Measurements from ENCODE around the gene SLC2A1. TPM values are rescaled to one million over a fixed set of nuclear protein-coding genes. Genes with fewer than 3 reads are reported as not detected.

The SLC2A1 gene
- total RNA-seq, 1 donor from 2014 or later: 506 TPM

- H3K27ac Mint-ChIP-seq (ENCODE audit: unreplicated experiment): no peak overlapping the region
- Histone ChIP-seq H4K20me1 (ENCODE audit: insufficient read depth, low read length) (peaks cover 43% of the 10 kb centered on the region), H3K9me3 (ENCODE audit: insufficient read depth, low read depth, low read length) (no peaks in the 10 kb centered on the region), H3K4me3 (ENCODE audit: insufficient read depth, low read depth, low read length) (no peak overlapping the region), H3K27ac (ENCODE audit: low read depth, low read length) (no peak overlapping the region), H2AFZ (ENCODE audit: low read depth, low read length) (no peak overlapping the region), H3K4me2 (ENCODE audit: low read length) (no peak overlapping the region), H3K27me3 (ENCODE audit: insufficient read depth, low read length) (no peaks in the 10 kb centered on the region), H3K4me1 (ENCODE audit: insufficient read depth, low read length) (peaks cover 23% of the 10 kb centered on the region), H3K36me3 (ENCODE audit: insufficient read depth, low read length) (peaks cover 38% of the 10 kb centered on the region), H3K79me2 (ENCODE audit: insufficient read depth, low read length) (peaks cover 82% of the 10 kb centered on the region), H3K9ac (ENCODE audit: low read length) (no peak overlapping the region)
- no peak overlapping the region for H3K4me3 Mint-ChIP-seq (ENCODE audit: unreplicated experiment)
- H3K27me3 Mint-ChIP-seq (ENCODE audit: low read depth, unreplicated experiment): no peaks in the 10 kb centered on the region
- H3K36me3 Mint-ChIP-seq (ENCODE audit: low read depth, unreplicated experiment): peaks cover 46% of the 10 kb centered on the region
- FAIRE-seq: no peak
- H3K9me3 Mint-ChIP-seq (ENCODE audit: unreplicated experiment): no peaks in the 10 kb centered on the region
- DNase-seq (ENCODE audit: low read depth): no peak
- peaks cover 58% of the 10 kb centered on the region for H3K4me1 Mint-ChIP-seq (ENCODE audit: low read depth, unreplicated experiment)
- TF ChIP-seq, protein P1, sequence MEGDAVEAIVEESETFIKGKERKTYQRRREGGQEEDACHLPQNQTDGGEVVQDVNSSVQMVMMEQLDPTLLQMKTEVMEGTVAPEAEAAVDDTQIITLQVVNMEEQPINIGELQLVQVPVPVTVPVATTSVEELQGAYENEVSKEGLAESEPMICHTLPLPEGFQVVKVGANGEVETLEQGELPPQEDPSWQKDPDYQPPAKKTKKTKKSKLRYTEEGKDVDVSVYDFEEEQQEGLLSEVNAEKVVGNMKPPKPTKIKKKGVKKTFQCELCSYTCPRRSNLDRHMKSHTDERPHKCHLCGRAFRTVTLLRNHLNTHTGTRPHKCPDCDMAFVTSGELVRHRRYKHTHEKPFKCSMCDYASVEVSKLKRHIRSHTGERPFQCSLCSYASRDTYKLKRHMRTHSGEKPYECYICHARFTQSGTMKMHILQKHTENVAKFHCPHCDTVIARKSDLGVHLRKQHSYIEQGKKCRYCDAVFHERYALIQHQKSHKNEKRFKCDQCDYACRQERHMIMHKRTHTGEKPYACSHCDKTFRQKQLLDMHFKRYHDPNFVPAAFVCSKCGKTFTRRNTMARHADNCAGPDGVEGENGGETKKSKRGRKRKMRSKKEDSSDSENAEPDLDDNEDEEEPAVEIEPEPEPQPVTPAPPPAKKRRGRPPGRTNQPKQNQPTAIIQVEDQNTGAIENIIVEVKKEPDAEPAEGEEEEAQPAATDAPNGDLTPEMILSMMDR (IDR thresholded peaks at IDR 0.05; ENCODE audit: insufficient read depth, low read depth, low read length): no peak
- no peak for TF ChIP-seq EZH2 (IDR thresholded peaks at IDR 0.05; ENCODE audit: insufficient read depth, low read length)
Observed at GRCh38 chr1:42933060-42933586, 25.5 kb downstream of the SLC2A1 start.

- DNase-seq (ENCODE audit: low read depth) (no peak), FAIRE-seq (no peak)
- Mint-ChIP-seq H3K4me1 (ENCODE audit: low read depth, unreplicated experiment) (peaks cover 55% of the 10 kb centered on the region), H3K27me3 (ENCODE audit: low read depth, unreplicated experiment) (no peaks in the 10 kb centered on the region), H3K9me3 (ENCODE audit: unreplicated experiment) (no peaks in the 10 kb centered on the region), H3K4me3 (ENCODE audit: unreplicated experiment) (peak overlapping the region; percentile 50), H3K36me3 (ENCODE audit: low read depth, unreplicated experiment) (peaks cover 46% of the 10 kb centered on the region), H3K27ac (ENCODE audit: unreplicated experiment) (peak overlapping the region; percentile 47)
- Histone ChIP-seq H2AFZ (ENCODE audit: low read depth, low read length) (no peak overlapping the region), H3K27ac (ENCODE audit: low read depth, low read length) (no peak overlapping the region), H3K36me3 (ENCODE audit: insufficient read depth, low read length) (peaks cover 44% of the 10 kb centered on the region), H3K9ac (ENCODE audit: low read length) (no peak overlapping the region), H3K4me2 (ENCODE audit: low read length) (no peak overlapping the region), H3K4me1 (ENCODE audit: insufficient read depth, low read length) (peaks cover 23% of the 10 kb centered on the region), H3K27me3 (ENCODE audit: insufficient read depth, low read length) (no peaks in the 10 kb centered on the region), H3K4me3 (ENCODE audit: insufficient read depth, low read depth, low read length) (no peak overlapping the region), H3K79me2 (ENCODE audit: insufficient read depth, low read length) (peaks cover 75% of the 10 kb centered on the region), H3K9me3 (ENCODE audit: insufficient read depth, low read depth, low read length) (no peaks in the 10 kb centered on the region), H4K20me1 (ENCODE audit: insufficient read depth, low read length) (peaks cover 43% of the 10 kb centered on the region)
- TF ChIP-seq, protein P1 (IDR thresholded peaks at IDR 0.05; ENCODE audit: insufficient read depth, low read depth, low read length): no peak
Observed at GRCh38 chr1:42932442-42932941, 26.2 kb downstream of the SLC2A1 start.

- Histone ChIP-seq H3K4me1 (ENCODE audit: insufficient read depth, low read length) (peaks cover 18% of the 10 kb centered on the region), H3K36me3 (ENCODE audit: insufficient read depth, low read length) (peaks cover 49% of the 10 kb centered on the region), H3K9me3 (ENCODE audit: insufficient read depth, low read depth, low read length) (no peaks in the 10 kb centered on the region), H2AFZ (ENCODE audit: low read depth, low read length) (no peak overlapping the region), H3K79me2 (ENCODE audit: insufficient read depth, low read length) (peaks cover 70% of the 10 kb centered on the region), H3K4me2 (ENCODE audit: low read length) (no peak overlapping the region), H3K4me3 (ENCODE audit: insufficient read depth, low read depth, low read length) (no peak overlapping the region), H3K9ac (ENCODE audit: low read length) (no peak overlapping the region), H3K27me3 (ENCODE audit: insufficient read depth, low read length) (no peaks in the 10 kb centered on the region), H3K27ac (ENCODE audit: low read depth, low read length) (no peak overlapping the region), H4K20me1 (ENCODE audit: insufficient read depth, low read length) (peaks cover 43% of the 10 kb centered on the region)
- DNase-seq (ENCODE audit: low read depth) (no peak), FAIRE-seq (no peak)
- no peak for TF ChIP-seq EZH2 (IDR thresholded peaks at IDR 0.05; ENCODE audit: insufficient read depth, low read length)
- TF ChIP-seq, protein P1 (IDR thresholded peaks at IDR 0.05; ENCODE audit: insufficient read depth, low read depth, low read length): no peak
- Mint-ChIP-seq H3K4me3 (ENCODE audit: unreplicated experiment) (no peak overlapping the region), H3K27ac (ENCODE audit: unreplicated experiment) (no peak overlapping the region), H3K9me3 (ENCODE audit: unreplicated experiment) (no peaks in the 10 kb centered on the region), H3K27me3 (ENCODE audit: low read depth, unreplicated experiment) (no peaks in the 10 kb centered on the region), H3K4me1 (ENCODE audit: low read depth, unreplicated experiment) (peaks cover 50% of the 10 kb centered on the region), H3K36me3 (ENCODE audit: low read depth, unreplicated experiment) (peaks cover 44% of the 10 kb centered on the region)
Observed at GRCh38 chr1:42931911-42932422, 26.7 kb downstream of the SLC2A1 start.
